Naive thymus-derived CD4-positive, alpha-beta T cell (primary cell): ENCODE results near the gene ATG9B. TPM values are rescaled to one million over a fixed set of nuclear protein-coding genes. Genes with fewer than 3 reads are reported as not detected.

Source experiments
- ATAC-seq: fragments of 150-1000 bp; cut with Tn5 transposase; 2 replicates; pipeline ENCODE4 v1.10.0; 2021; ENCODE audit warnings: mild to moderate bottlenecking, moderate library complexity
- CTCF ChIA-PET: fragments of 350-600 bp; sonication (Branson Sonifier 250); formaldehyde crosslinking; loops from one replicate; lab custom pipeline; 2021; ENCODE audit warnings: antibody characterized with exemption; lab: Charles Lee
- POLR2A ChIA-PET: fragments of 350-600 bp; sonication (Branson Sonifier 250); formaldehyde crosslinking; loops from one replicate; lab custom pipeline; 2021; ENCODE audit warnings: antibody characterized with exemption, inconsistent platforms; lab: Charles Lee
- DNase-seq, 9 donors: peaks; one replicate each; pipeline versions ENCODE4 v3.0.0 to v3.0.0-alpha.2; 2020 to 2022; ENCODE audit warnings: mixed read lengths in 1 of 9
- H3K27ac ChIP-seq: one replicate; pipeline ENCODE4 v1.7.0; 2013; ENCODE audit warnings: mild to moderate bottlenecking, low read depth, low read length, moderate library complexity
- H3K27me3 ChIP-seq, 2 donors: one replicate each; pipeline ENCODE4 v1.7.0; 2013; ENCODE audit warnings: low read length in 2 of 2, mild to moderate bottlenecking in 2 of 2, moderate library complexity in 2 of 2; ENCODE audit not compliant: control insufficient read depth in 2 of 2, insufficient read depth in 2 of 2
- H3K36me3 ChIP-seq, 3 experiments: 1 replicate in 2 of 3; 2 replicates in 1 of 3; pipeline ENCODE4 v1.7.0; 2013; ENCODE audit warnings: low read length in 3 of 3, mild to moderate bottlenecking in 3 of 3, moderate library complexity in 1 of 3; ENCODE audit not compliant: insufficient read depth in 3 of 3, control insufficient read depth in 2 of 3
- H3K4me1 ChIP-seq, 2 donors: one replicate each; pipeline ENCODE4 v1.7.0; 2013; ENCODE audit warnings: low read length in 2 of 2, mild to moderate bottlenecking in 2 of 2, moderate library complexity in 1 of 2; ENCODE audit not compliant: control insufficient read depth in 2 of 2, insufficient read depth in 2 of 2
- H3K4me3 ChIP-seq: 2 replicates; pipeline ENCODE4 v1.7.0; 2013; ENCODE audit warnings: mild to moderate bottlenecking, low read length
- H3K9me3 ChIP-seq, 3 experiments: 1 replicate in 2 of 3; 2 replicates in 1 of 3; pipeline ENCODE4 v1.7.0; 2013; ENCODE audit warnings: low read length in 3 of 3; ENCODE audit not compliant: control insufficient read depth in 2 of 3
- H3K27ac Mint-ChIP-seq, 9 donors: one replicate each; pipeline ENCODE4 v1.8.0; 2020 to 2022; ENCODE audit warnings: mixed read lengths in 9 of 9, mild to moderate bottlenecking in 8 of 9, moderate library complexity in 5 of 9, inconsistent platforms in 2 of 9
- H3K27me3 Mint-ChIP-seq, 5 donors: one replicate each; pipeline ENCODE4 v1.8.0; 2021 to 2022; ENCODE audit warnings: mixed read lengths in 5 of 5, mild to moderate bottlenecking in 1 of 5
- H3K36me3 Mint-ChIP-seq, 5 donors: one replicate each; pipeline ENCODE4 v1.8.0; 2020 to 2022; ENCODE audit warnings: mixed read lengths in 5 of 5, mild to moderate bottlenecking in 3 of 5, inconsistent platforms in 1 of 5
- H3K4me1 Mint-ChIP-seq, 7 donors: one replicate each; pipeline ENCODE4 v1.8.0; 2020 to 2022; ENCODE audit warnings: mixed read lengths in 7 of 7, mild to moderate bottlenecking in 3 of 7, inconsistent platforms in 1 of 7
- H3K4me3 Mint-ChIP-seq, 10 donors: one replicate each; pipeline ENCODE4 v1.8.0; 2020 to 2022; ENCODE audit warnings: mild to moderate bottlenecking in 10 of 10, mixed read lengths in 10 of 10, moderate library complexity in 6 of 10, inconsistent platforms in 2 of 10
- H3K9me3 Mint-ChIP-seq, 11 donors: one replicate each; pipeline ENCODE4 v1.8.0; 2020 to 2022; ENCODE audit warnings: mixed read lengths in 11 of 11, mild to moderate bottlenecking in 4 of 11, inconsistent platforms in 1 of 11, moderate library complexity in 1 of 11
- intact Hi-C, 2 donors: fragments of 100-400 bp; cut with micrococcal nuclease; formaldehyde crosslinking; loops; one replicate each; pipeline ENCODE4 v1.15.1; 2023
- polyA plus RNA-seq, 2 donors: library from polyadenylated mRNA; unstranded; fragments of 300-500 nt; fragmentation: Illumina TruSeq; gene quantifications; one replicate each; pipeline ENCODE4 v1.2.3, GENCODE V29; 2021
- total RNA-seq, 6 experiments: library from RNA in 5 of 6; stranded (reverse) in 5 of 6; gene quantifications; 1 replicate in 5 of 6; 2 replicates in 1 of 6; pipeline ENCODE4 v1.2.3 and lab custom pipeline; 2021 to 2026

Gene ATG9B
- total and polyA plus RNA-seq, 7 experiments from 2014 or later: 11.3 to 49.4 (median 27.0) TPM

GRCh38 chr7:150971242-150972022 is 52.9 kb downstream of the ATG9B start:
- Histone ChIP-seq H3K4me1 (peaks cover 12 to 36% of the 10 kb centered on the region in 2 donors), H3K27ac (no peak overlapping the region), H3K4me3 (no peak overlapping the region), H3K36me3 (no peaks in the 10 kb centered on the region), H3K27me3 (peaks cover 0 to 3% of the 10 kb centered on the region in 2 donors), H3K9me3 (no peaks in the 10 kb centered on the region)
- intact Hi-C loops: loop anchor here in 1 of 2 donors (5.0 to 10.0 kb wide), 2 partner anchors 307 to 604 kb away; partner anchors contain the start of gene REPIN1
- Mint-ChIP-seq H3K4me1 (peaks cover 22 to 64% (median 56%) of the 10 kb centered on the region in 7 donors), H3K36me3 (no peaks in the 10 kb centered on the region), H3K9me3 (no peaks in the 10 kb centered on the region), H3K27me3 (peaks cover 0 to 21% (median 8%) of the 10 kb centered on the region in 5 donors), H3K27ac (peak overlapping the region in 3 of 9 donors; percentile 57 to 85 (median 66)), H3K4me3 (peak overlapping the region in 3 of 10 donors; percentile 4 to 74 (median 56))
- POLR2A ChIA-PET: interaction anchor here (1.0 to 1.1 kb wide), 2 partner anchors 8 to 47 kb away, joined by 3 to 4 read pairs; no protein-coding TSS in a partner anchor
- CTCF ChIA-PET: interaction anchor here (0.6 to 1.1 kb wide), 5 partner anchors 9 to 47 kb away, joined by 3 to 4 read pairs (median 3); no protein-coding TSS in a partner anchor
- ATAC-seq: no peak
- DNase-seq: no peak

GRCh38 chr7:150970424-150970823 is 53.9 kb downstream of the ATG9B start:
- CTCF ChIA-PET: interaction anchor here (0.7 to 2.0 kb wide), 5 partner anchors 14 to 48 kb away, joined by 3 to 6 read pairs (median 3); no protein-coding TSS in a partner anchor
- Histone ChIP-seq H3K9me3 (no peaks in the 10 kb centered on the region), H3K27ac (no peak overlapping the region), H3K4me1 (peaks cover 7 to 26% of the 10 kb centered on the region in 2 donors), H3K36me3 (no peaks in the 10 kb centered on the region), H3K27me3 (no peaks in the 10 kb centered on the region), H3K4me3 (no peak overlapping the region)
- no peak for DNase-seq
- peaks cover 0 to 16% (median 1%) of the 10 kb centered on the region in 5 donors for H3K27me3 Mint-ChIP-seq
- H3K4me3 Mint-ChIP-seq: no peak overlapping the region
- intact Hi-C loops: loop anchor here in 1 of 2 donors (5.0 to 10.0 kb wide), 2 partner anchors 306 to 603 kb away; partner anchors contain the start of gene REPIN1
- peaks cover 16 to 61% (median 47%) of the 10 kb centered on the region in 7 donors for H3K4me1 Mint-ChIP-seq
- ATAC-seq: no peak
- POLR2A ChIA-PET: interaction anchor here (0.7 to 1.5 kb wide), 4 partner anchors 9 to 199 kb away, joined by 3 to 5 read pairs (median 4); no protein-coding TSS in a partner anchor
- no peaks in the 10 kb centered on the region for H3K9me3 Mint-ChIP-seq
- H3K36me3 Mint-ChIP-seq: no peaks in the 10 kb centered on the region
- H3K27ac Mint-ChIP-seq: no peak overlapping the region

- Mint-ChIP-seq H3K27me3 (peaks cover 0 to 20% (median 0%) of the 10 kb centered on the region in 5 donors), H3K4me1 (peaks cover 11 to 61% (median 44%) of the 10 kb centered on the region in 7 donors), H3K27ac (no peak overlapping the region), H3K9me3 (no peaks in the 10 kb centered on the region), H3K36me3 (no peaks in the 10 kb centered on the region), H3K4me3 (no peak overlapping the region)
- ChIA-PET POLR2A (interaction anchor here (1.5 kb wide), 1 partner anchor 41 kb away, joined by 5 read pairs; no protein-coding TSS in a partner anchor), CTCF (interaction anchor here (0.6 to 2.0 kb wide), 4 partner anchors 9 to 49 kb away, joined by 3 to 6 read pairs (median 4); no protein-coding TSS in a partner anchor)
- intact Hi-C loops: no loop called here
- Histone ChIP-seq H3K4me1 (peaks cover 3 to 22% of the 10 kb centered on the region in 2 donors), H3K4me3 (no peak overlapping the region), H3K27me3 (no peaks in the 10 kb centered on the region), H3K36me3 (no peaks in the 10 kb centered on the region), H3K9me3 (no peaks in the 10 kb centered on the region), H3K27ac (no peak overlapping the region)
- DNase-seq (no peak), ATAC-seq (no peak)
Observed at GRCh38 chr7:150969475-150969874, 54.8 kb downstream of the ATG9B start.

- intact Hi-C loops: no loop called here
- H3K4me3 Mint-ChIP-seq: no peak overlapping the region
- no peaks in the 10 kb centered on the region for H3K9me3 Mint-ChIP-seq
- DNase-seq: no peak
- Histone ChIP-seq H3K9me3 (no peaks in the 10 kb centered on the region), H3K36me3 (no peaks in the 10 kb centered on the region), H3K4me1 (peaks cover 0 to 17% of the 10 kb centered on the region in 2 donors), H3K27ac (no peak overlapping the region), H3K4me3 (no peak overlapping the region), H3K27me3 (no peaks in the 10 kb centered on the region)
- ATAC-seq: no peak
- POLR2A ChIA-PET: interaction anchor here (0.7 to 1.5 kb wide), 2 partner anchors 11 to 42 kb away, joined by 3 to 5 read pairs; no protein-coding TSS in a partner anchor
- H3K4me1 Mint-ChIP-seq: peaks cover 6 to 55% (median 38%) of the 10 kb centered on the region in 7 donors
- H3K36me3 Mint-ChIP-seq: no peaks in the 10 kb centered on the region
- CTCF ChIA-PET: interaction anchor here (0.6 to 2.0 kb wide), 4 partner anchors 16 to 122 kb away, joined by 3 to 6 read pairs (median 4); no protein-coding TSS in a partner anchor
- peaks cover 0 to 20% (median 0%) of the 10 kb centered on the region in 5 donors for H3K27me3 Mint-ChIP-seq
- peak overlapping the region in 1 of 9 donors; percentile 25 for H3K27ac Mint-ChIP-seq
Observed at GRCh38 chr7:150968734-150969372, 55.4 kb downstream of the ATG9B start.

- Histone ChIP-seq H3K4me3 (no peak overlapping the region), H3K9me3 (no peaks in the 10 kb centered on the region), H3K27ac (no peak overlapping the region), H3K27me3 (no peaks in the 10 kb centered on the region), H3K36me3 (no peaks in the 10 kb centered on the region), H3K4me1 (peaks cover 0 to 10% of the 10 kb centered on the region in 2 donors)
- no peak for ATAC-seq
- no peak for DNase-seq
- peaks cover 0 to 20% (median 0%) of the 10 kb centered on the region in 5 donors for H3K27me3 Mint-ChIP-seq
- ChIA-PET CTCF (interaction anchor here (0.6 to 2.0 kb wide), 2 partner anchors 16 to 47 kb away, joined by 3 to 6 read pairs; no protein-coding TSS in a partner anchor), POLR2A (no interaction called here)
- no peaks in the 10 kb centered on the region for H3K36me3 Mint-ChIP-seq
- H3K4me3 Mint-ChIP-seq: peak overlapping the region in 1 of 10 donors; percentile 37
- peaks cover 6 to 49% (median 32%) of the 10 kb centered on the region in 7 donors for H3K4me1 Mint-ChIP-seq
- H3K27ac Mint-ChIP-seq: peak overlapping the region in 2 of 9 donors; percentile 25 to 43
- intact Hi-C loops: no loop called here
- no peaks in the 10 kb centered on the region for H3K9me3 Mint-ChIP-seq
Observed at GRCh38 chr7:150968056-150968733, 56.1 kb downstream of the ATG9B start.
